Stimulated activated naive CD4-positive, alpha-beta T cell (primary cell): ENCODE measurements around the gene MXD3.
"Not testable (repeated sequence)": the region's sequence is repeated elsewhere in the genome, so short reads cannot be mapped to it uniquely, and the experiment has no call there.

ENCODE experiments used
- DNase-seq, 6 experiments: peaks; one replicate each; lab custom pipeline; 2025; lab: John Stamatoyannopoulos, UW

The MXD3 gene

DNA sequence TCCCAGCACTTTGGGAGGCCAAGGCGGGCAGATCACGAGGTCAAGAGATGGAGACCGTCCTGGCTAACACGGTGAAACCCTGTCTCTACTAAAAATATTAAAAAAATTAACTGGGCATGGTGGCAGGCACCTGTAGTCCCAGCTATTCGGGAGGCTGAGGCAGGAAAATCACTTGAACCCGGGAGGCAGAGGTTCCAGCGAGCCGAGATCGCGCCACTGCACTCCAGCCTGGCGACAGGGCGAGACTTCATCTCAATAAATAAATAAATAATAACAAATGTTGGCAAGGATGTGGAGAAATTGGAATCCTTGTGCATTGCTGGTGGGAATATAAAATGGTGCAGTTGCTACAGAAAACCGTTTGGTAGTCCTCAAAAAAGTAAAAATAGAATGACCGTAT, 31.3 kb upstream of the MXD3 start:
- DNase-seq, result not testable (repeated sequence)

DNA sequence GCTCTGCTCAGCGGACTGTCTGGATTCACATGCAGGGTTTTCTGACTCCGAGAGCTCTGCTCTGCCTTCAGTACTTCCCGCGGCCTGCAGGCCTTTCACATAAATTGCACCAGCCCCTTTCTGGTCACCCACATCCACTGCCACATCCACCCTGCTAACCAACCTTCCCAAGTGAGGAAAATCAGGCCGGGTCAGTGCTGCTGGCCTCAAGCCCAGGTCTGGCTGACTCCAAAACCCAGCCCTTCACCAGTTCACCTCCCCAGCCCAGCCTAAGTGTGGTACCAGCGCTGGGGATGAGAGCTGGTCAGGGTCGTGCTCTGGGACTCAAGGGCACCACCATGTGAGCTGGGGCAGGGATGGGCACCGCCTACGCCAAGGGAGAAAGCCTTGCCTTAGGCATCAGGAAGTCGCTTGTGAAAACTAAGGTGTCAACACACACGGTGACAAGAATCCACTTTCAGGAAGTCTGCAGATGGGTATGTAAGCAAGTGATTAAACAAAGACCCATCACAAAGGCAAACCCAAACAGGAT, 27.5 kb upstream of the MXD3 start:
- DNase-seq, result no peak

DNA sequence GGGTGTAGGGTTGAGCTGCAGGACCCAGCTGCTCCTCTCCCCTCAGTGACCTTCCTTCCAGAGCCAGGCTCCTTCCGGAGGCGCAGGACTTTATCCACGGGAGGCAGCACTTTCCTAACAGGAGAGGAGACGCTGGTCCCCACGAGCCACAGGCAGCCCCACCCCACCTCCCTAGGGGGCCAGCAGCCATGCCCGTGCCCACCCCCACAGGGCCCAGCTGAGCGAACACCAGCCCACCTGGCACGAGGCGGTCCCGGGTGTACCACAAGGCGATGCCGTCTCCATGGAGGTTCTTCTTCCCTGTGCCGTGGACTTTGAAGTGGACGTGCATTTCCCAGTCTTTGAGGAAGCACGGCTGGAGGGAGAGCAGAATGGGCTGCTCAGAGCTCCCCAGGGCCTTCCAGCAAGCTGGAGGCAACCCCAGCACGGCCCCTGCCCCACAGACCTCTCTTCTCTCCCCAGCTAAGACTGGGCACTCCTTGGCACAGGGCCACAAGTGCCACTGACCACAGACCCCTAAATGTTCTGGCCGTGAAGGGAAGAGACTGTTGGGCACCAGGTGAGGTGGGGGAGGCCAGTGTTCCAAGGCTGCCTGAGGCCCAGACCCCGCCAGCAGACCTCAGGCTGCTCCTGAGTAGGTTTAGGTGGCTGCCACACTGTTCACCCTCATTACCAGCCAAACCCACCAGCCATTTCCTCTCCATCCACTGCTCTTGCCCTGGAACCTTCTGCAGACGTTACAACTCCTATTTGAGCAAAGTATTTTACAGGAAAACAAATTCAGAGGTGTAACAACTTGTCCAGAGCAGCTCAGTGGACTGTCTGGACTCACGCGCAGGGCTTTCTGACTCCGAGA, 26.8 kb upstream of the MXD3 start:
- DNase-seq, result no peak

DNA sequence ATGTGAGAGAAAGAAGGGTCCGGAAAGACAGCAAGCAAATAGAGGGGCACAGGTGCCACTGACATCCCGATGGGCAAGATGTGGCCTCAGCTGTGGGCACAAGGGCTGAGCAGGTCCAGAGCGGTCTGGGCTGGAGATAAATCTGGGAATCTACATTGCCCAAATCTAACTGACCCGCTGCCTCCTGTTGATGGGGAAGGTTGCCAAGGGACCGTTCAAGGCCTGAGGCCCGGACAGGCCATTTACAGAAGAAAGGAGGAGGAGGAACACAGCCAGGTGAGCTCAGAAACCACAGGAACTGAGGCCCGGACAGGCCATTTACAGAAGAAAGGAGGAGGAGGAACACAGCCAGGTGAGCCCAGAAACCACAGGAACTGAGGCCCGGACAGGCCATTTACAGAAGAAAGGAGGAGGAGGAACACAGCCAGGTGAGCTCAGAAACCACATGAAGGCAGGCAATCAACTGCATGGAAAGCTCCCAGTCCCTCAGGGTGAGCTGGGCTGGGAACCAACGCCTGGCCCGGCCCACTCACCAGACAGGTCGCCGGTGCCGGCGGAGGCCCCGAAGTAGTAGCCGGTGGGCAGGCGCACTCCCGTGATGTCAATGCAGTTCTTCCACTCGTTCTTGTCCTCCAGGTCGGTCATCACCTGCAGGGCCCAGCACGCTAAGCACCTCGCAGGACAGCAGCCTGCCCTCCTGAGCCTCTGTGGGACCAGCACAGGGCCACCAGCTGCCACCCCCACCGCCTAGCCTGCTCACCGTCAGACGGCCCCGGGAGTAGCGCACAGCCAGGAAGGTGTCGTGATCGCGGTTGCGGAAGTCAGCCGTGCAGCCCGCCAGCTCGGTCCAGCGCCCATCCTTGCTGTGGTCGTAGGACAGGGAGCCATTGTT, 25.2 kb upstream of the MXD3 start:
- no peak for DNase-seq

DNA sequence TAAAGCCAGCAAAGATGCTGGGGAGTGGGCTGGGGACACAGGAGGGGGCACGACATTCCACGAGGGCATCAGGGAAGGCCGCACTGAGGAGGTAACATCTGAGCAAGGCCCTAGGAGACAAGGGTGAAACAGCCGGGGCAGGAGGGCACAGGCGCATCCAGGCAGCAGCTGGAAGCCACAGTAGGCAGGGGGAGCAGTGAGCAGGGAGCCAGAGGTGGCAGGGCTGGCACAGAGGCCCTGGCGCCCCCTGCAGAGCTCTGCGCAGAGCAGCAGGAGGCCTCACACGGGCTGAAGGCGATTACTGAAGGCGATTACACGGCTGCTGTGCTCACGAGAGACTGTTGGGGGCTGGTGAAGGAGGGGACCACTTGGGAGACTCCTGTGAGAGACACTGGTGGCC, 24.4 kb upstream of the MXD3 start:
- DNase-seq, result no peak

DNA sequence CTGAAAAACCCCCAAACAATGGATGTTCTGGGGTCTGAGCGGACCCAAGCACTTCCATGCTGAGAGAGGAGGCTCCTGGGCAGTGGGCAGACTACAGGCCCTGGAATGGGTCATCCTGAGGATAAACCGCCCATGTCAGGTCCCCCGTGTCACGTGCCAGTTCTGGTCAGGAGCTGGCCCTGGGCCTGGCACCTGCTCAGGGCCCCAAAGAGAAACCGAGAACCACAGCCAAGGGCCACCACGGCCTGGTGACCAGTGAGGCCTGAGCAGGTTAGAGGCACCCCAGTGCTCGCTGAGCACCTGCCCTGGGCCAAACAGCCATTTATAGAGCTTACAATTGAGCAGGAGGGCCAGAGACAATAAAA, 24.0 kb upstream of the MXD3 start:
- DNase-seq, result no peak

DNA sequence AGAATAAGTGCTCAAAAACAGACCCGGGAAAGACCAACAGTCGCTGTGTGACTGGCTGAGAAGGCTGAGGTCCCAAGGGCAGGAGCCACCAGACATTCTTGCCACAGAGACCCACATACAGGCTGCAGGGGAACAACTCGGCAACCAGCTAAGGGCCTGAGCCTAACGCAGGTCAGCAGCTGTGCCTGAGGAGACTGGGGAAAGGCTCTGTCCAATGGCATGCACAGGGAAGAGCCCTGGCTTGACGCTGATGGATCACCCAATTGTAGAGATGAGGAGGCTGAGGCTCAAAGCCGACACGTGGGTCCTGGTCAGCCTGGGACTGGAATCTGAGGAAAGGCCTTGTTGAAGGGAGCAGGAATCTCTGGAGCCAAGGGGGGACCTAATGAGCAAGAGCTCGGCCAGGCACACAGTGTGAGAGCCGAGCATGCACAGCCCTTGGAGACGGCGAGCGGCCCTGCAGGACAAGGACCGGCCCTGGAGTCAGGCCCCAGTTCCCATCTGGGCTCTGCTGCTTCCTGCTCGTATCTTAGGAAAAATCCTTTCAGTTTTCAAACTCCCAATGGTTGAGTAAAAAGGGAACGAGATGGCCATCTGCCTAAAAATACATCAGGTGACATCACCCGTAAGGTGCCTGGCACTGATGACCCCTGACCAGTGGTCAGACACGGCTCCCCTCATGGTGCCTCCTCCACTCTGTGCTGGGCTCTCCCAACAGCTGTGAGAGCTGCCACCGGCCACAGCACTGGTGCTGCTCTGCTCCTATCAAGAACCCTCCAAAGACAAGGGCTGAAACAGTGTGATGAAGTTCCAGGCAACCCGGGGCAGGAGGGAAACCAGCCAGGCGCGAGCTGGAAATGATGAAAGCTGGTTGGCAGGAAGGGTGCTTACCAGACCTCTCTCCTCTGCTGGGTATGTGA, 23.3 kb upstream of the MXD3 start:
- DNase-seq, result no peak

DNA sequence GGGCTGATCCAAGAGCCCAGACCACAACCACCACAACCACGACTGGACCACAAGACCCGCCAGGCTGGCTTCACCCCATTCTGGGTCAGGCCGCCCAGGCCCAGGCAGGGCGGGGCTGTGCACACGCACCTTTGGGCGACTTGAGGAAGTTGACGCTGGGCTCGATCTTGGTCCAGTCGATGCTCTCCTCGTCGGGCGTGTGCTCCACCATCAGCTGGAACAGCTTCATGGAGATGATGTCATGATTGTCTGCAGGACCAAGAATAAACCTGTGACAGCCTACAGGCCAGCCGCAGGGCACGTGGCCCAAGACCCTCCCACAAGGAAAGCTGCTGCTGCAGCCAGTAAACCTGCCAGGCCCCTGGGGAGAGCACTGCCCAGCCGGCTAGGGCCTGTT, 22.5 kb upstream of the MXD3 start:
- DNase-seq, result no peak

DNA sequence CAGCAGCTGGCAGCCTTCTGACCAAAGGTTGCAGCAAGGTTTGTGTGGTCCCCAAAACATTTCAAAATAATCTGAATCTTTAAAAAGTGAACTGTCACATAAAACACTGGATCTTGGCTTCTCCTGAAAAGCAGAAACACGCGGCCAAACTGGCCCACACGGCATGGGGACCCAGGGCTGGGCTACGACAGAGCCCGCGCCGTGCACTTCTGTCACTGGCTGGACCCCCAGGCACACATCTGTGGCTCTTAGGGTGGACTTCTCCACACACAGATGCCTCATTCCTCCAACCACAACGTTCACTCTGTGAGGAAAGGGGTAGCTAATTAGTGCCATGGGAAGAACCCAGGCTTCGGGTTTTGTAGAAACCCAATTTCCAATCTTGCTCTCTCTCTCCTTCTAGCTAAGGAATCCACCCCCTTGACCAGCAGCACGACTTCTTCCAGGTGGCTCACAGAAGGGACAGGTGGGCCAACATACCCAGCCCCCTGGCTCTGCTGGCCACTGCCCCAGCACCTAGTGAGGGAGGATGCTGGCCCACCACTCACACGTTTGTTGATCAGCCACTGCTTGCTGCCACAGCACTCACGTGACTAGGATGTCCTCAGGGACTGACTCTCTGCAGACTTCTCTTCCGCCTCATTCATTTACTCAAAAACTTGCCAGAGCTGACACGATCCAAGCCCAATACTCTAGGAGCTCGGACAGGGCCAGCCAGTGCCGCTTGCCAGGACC, 21.9 kb upstream of the MXD3 start:
- DNase-seq, result no peak

DNA sequence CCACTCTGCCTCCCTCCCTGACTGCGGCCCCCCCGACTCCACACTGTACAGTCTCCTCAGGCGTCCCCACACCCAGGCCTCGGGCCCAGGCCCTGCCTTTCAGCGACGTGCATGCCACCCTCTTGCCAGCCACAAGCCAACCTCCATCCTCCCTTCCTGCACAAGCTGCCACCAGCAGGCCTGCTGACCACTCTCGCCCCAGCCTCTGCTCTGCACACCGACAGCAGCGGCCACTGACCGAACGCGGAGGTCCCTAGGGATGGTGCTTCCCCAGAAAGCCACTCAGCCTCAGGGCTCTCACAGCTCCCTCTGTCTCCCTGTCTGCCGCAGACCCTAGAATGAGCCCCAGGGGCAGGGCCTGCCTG, 21.2 kb upstream of the MXD3 start:
- no peak for DNase-seq

DNA sequence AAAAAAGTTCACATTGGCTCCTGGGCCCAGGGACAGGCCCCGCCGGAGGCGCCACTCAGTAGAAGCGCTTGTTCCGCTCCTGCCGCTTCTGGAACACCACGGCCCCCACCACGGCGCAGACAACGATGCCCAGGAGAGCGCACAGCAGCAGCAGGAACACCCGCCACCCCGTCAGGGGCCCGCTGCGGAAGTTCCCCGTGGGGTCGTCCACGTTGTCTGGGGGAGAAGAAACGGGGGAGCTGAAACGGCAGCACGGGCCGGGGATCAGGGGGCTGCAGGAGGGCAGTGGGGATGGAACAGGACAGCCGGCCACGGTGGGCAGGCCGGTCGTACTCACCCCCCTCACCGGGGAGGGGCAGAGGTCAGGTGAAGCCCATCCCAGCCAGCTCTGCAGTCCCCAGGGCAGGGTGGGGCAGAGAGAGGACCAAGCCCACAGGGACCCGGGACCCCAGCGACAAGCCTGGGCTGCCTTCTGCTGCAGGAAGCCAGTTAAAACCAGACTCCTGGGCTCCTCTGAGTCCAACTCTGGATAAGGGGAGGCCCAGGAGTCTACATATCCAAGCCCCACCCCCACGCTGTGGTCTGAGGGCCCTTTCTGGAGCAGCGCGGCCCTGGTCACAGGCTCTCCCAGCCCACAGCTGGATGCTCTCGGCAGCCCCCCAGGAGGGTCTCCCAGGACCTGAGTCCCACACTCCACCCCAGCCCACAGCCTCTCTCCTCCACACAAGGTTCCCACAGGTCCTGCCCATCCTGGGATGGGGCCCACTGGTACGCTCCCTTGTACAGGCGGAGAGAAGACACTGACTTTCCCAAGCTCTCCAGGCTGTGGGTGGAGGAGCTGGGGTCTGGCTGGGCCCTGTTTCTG, 20.6 kb upstream of the MXD3 start:
- no peak for DNase-seq

DNA sequence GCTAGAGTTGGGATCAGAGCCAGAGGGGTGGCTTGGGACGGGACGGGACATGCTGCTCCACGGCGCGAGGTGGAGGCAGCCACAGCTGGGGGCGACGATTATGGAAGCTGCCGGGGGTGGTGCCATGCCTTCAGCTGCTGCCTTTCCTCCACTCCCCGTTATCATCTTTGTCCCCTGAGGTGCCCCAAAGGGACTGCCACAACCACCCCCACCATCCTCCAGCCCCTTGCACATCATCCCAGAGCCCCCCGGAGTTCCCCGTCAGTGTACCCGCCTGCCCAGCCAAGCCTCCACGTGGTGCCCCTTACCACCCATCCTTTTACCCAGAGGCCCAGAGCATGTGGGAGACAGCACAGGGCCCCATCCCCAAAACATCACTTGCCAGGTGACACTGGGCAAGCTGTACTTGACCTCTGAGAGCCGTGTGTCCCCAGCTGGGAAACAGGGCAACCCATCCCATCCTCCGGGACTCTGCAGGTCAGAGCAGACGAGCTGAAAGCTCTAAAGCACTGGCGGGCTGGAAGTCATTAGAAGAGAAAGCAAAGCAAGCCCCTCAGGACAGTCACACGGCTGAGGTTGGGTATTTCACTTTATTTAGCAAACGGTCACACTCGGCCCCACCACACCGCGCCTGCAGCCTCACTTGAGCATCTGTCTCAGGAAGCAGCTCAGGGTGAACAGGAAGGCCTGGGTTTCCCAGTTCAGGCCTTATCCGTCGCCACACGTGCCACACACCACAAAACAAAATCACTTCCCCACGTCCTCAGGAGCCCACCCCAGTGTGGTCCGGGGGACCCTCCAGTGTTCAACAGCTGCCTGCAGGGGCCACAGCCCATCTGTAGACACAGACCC, 19.5 kb upstream of the MXD3 start:
- no peak for DNase-seq

DNA sequence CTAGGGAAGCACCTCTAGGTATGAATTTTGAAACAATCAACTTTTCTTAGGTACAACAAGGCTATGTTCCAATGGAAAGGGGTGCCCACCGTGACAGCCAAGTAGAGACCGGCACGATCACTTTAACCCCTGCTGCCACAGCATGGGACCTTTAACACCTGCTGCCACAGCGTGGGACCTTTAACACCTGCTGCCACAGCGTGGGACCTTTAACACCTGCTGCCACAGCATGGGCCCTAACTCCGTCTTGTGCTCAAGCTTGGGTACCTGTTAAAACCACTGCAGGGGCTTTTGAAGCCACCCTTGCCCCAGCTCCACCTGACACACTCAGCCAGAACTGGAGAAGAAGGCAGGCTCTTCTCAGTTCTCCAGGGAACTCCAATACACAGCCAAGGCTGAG, 18.2 kb upstream of the MXD3 start:
- DNase-seq, result no peak

DNA sequence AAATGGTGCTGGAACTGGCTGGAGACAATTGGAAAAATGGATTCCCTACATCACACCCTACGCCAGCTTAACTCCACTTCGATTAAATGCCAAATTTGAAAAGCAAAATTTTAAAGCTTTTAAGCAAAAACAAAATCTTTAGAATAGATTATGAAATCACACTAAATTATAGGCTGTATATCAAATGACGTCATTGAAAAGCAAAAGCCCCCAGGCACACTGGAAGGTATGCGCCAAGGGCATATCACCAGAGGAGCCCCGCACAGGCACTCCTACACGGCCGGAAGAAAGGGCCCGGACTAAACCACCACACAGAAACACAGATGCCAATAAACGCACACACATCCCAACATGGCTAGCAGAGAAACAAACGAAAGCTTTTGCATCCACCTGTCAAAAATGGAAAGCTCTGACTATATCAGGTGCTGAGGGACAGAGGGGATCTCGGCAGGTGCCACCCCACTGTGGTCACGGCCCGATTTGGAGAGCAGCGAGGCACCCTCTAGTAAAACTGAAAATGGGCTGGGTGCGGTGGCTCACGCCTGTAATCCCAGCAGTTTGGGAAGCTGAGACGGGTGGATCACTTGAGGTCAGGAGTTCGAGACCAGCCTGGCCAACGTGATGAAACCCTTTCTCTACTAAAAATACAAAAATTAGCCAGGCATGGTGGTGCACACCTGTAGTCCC, 17.0 kb upstream of the MXD3 start:
- DNase-seq, result no peak

DNA sequence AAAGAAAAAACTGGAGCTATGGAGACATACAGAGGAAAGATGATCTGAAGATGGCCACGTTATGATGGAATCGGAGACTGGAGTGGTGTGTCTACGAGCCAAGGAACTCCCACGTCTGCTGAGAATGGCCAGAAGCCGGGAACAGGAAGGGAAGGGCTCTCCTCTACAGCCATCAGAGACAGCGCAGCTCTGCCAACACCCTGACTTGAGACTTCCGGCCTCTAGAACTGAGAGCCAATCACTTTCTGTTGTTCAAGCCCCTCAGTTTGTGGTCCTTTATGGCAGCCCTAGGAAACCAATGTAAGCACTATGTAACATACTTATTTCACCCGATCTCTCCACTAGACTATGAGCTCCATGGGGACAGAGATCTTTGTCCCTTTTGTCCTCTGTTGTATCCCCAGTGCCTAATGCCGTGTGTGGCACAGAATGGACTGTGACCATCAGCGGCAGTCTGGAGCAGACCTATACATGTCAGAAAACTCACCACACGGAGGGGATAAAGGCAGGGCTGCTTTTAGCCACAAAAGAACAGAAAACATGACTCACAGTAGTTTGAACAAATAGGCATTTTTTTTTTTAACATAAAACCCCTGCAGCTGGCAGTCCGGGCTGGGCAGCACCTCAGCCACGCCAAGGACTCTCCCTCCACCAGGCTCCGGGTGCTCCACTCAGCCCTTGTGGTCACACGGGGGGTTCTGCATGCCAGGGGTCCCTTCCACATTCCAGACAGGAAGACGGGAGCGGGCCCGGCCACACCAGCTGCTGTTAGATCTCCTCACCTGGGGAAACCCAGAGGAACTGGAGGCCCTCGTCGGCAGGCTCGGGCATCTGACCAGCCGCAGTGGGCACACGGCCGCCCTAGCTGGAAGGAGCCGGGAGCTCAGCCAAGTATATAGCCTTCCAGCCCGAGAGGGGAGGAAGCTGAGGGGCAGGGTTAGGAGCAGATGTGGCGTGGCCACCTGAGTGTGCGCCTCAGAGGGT, 16.1 kb upstream of the MXD3 start:
- DNase-seq, result no peak

DNA sequence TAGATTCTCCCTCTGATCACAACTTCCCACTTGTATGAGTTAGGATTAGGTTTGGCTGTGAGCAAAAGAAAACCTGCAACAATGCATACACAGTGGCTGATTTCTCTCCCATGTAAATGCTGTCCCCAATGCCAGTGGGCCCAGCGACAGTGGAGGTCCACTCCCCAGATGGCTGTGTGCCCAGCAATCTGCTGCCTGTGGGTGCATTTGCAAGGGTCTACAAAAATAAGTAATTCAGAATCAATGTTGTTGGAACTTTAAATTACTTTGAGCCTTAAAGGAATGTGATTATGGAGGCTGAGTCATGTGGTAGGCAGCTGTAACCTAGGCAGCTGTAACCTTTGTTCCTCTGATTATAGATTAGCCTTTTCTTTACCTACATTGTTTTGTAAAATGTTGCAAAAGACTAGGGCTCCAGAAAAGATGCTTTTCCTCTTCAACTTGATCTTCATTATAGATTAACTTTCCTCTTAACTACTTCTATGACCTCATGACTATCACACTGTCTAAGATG, 14.2 kb upstream of the MXD3 start:
- no peak for DNase-seq

DNA sequence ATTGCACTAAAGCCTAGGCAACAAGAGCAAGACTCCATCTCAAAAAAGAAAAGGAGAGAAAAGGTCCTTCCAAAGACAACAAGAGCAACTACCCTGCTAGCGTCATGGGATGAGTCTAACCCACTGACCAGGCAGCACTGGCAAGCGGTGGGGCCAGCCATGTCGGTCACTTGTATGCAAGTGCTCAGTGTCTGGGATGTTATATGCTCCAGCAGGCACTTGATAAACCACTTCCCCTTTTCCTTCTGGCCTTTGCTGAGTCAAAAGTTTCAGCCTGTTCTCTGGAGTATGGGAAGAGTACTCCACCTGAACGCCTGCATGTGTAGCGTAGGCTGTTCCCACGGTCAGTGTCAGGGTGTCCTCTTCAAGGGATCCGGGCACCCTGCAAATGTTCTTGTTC, 9.2 kb upstream of the MXD3 start:
- DNase-seq, result no peak
